C4-2B (cell line): ENCODE results near the gene SORCS1.

ENCODE experiments used
- H3K27ac ChIP-seq: fragments of 450-650 bp; 2 replicates; pipeline ENCODE4 v1.5.1; 2017
- CTCF ChIP-seq: fragments of 450-650 bp; conservative IDR thresholded peaks from 2 replicates; pipeline ENCODE4 v1.5.1; 2017; ENCODE audit warnings: mild to moderate bottlenecking
- ZFX ChIP-seq: fragments of 450-650 bp; IDR thresholded peaks from 2 replicates; pipeline ENCODE4 v1.6.1; 2017

Gene SORCS1

GRCh38 chr10:107011105-107011504 lies 153.4 kb downstream of the SORCS1 start:
- peak; percentile 30 for TF ChIP-seq CTCF
- no peak for TF ChIP-seq ZFX
- H3K27ac ChIP-seq = no peak overlapping the region

GRCh38 chr10:107010531-107010930 lies 154.0 kb downstream of the SORCS1 start:
- no peak for TF ChIP-seq CTCF
- TF ChIP-seq ZFX = no peak
- H3K27ac ChIP-seq = no peak overlapping the region

- H3K27ac ChIP-seq = no peak overlapping the region
- no peak for TF ChIP-seq CTCF
Measured at GRCh38 chr10:107004362-107004761, 160.1 kb downstream of the SORCS1 start.

GRCh38 chr10:107002068-107002467 lies 162.4 kb downstream of the SORCS1 start:
- no peak for TF ChIP-seq ZFX
- no peak for TF ChIP-seq CTCF
- no peak overlapping the region for H3K27ac ChIP-seq

GRCh38 chr10:106999118-106999707 lies 165.3 kb downstream of the SORCS1 start:
- no peak overlapping the region for H3K27ac ChIP-seq

GRCh38 chr10:106997721-106998120 lies 166.8 kb downstream of the SORCS1 start:
- TF ChIP-seq ZFX (no peak), CTCF (no peak)
- no peak overlapping the region for H3K27ac ChIP-seq

More at GRCh38 chr10:106999118-106999707, 165.3 kb downstream of the SORCS1 start:
- TF ChIP-seq CTCF (no peak), ZFX (no peak)

GRCh38 chr10:106996510-106996909 lies 168.0 kb downstream of the SORCS1 start:
- TF ChIP-seq ZFX (no peak), CTCF (no peak)
- no peak overlapping the region for H3K27ac ChIP-seq
